Effector memory CD4-positive, alpha-beta T cell (primary cell): ENCODE measurements around the gene PRKACA.

Source experiments
- DNase-seq, 3 donors: peaks; one replicate each; pipeline ENCODE4 v3.0.0-alpha.2; 2020
- H3K27ac ChIP-seq: 2 replicates; pipeline ENCODE4 v1.7.0; 2013; ENCODE audit warnings: mild to moderate bottlenecking, low read length, moderate library complexity; ENCODE audit not compliant: insufficient read depth, poor library complexity, severe bottlenecking
- H3K27me3 ChIP-seq: replicated peaks from 2 replicates; pipeline ENCODE4 v1.7.0; 2013; ENCODE audit warnings: mild to moderate bottlenecking, low read length; ENCODE audit not compliant: insufficient read depth, control insufficient read depth, poor library complexity, severe bottlenecking
- H3K36me3 ChIP-seq: 2 replicates; pipeline ENCODE4 v1.7.0; 2013; ENCODE audit warnings: mild to moderate bottlenecking, low read length, moderate library complexity; ENCODE audit not compliant: control insufficient read depth, insufficient read depth
- H3K4me1 ChIP-seq: 2 replicates; pipeline ENCODE4 v1.7.0; 2013; ENCODE audit warnings: low read length, mild to moderate bottlenecking; ENCODE audit not compliant: control insufficient read depth, insufficient read depth, poor library complexity, severe bottlenecking
- H3K4me3 ChIP-seq: 2 replicates; pipeline ENCODE4 v1.7.0; 2013; ENCODE audit warnings: low read length, low read depth, mild to moderate bottlenecking; ENCODE audit not compliant: insufficient read depth, poor library complexity, severe bottlenecking
- H3K9me3 ChIP-seq: 2 replicates; pipeline ENCODE4 v1.7.0; 2013; ENCODE audit warnings: mild to moderate bottlenecking, low read length, moderate library complexity; ENCODE audit not compliant: control insufficient read depth

The PRKACA gene

DNA sequence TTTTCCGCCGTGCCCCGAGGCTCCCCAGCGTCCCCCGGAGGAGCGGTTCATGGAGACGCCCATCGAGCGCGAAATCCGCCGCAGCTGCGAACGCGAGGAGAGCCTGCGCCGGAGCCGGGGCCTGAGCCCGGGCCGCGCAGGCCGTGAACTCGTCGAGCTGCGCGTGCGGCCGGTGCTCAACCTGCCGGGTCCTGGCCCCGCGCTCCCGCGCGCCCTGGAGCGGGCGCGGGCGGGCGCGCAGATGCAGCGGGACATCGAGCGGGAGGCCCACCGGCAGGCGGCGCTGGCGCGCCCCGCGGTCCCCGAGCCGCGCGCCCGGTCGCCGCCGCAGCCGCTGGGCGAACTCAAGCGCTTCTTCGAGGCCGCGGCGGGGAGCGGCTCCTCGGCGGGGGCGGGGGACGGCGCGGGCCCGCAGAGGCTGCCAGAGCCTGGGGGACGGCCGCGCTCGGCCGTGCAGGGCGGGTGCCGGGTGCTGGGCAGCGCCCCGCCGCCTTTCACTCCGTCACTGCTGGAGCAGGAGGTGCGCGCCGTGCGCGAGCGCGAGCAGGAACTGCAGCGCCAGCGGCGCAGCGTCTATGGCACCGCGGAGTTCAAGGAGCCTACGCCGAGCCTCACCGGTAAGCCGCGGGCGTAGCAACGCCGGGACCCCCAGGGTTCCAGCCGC lies 44.2 kb downstream of the PRKACA start:
- H3K4me1 ChIP-seq, result peaks cover 30% of the 10 kb centered on the region
- H3K36me3 ChIP-seq, result no peaks in the 10 kb centered on the region
- peak; percentile 59 to 65 (median 63) for DNase-seq
- H3K27me3 ChIP-seq, result no peaks in the 10 kb centered on the region
- H3K27ac ChIP-seq, result peak overlapping the region; percentile 63
- H3K4me3 ChIP-seq, result peak overlapping the region; percentile 84
- no peaks in the 10 kb centered on the region for H3K9me3 ChIP-seq

- peak within 1 kb of the TSS; percentile 63 for H3K27ac ChIP-seq
- peaks cover 30% of the 10 kb centered on the region for H3K4me1 ChIP-seq
- no peaks in the 10 kb centered on the region for H3K27me3 ChIP-seq
- no peak for DNase-seq
- peak within 1 kb of the TSS; percentile 84 for H3K4me3 ChIP-seq
- H3K9me3 ChIP-seq, result no peaks in the 10 kb centered on the region
- no peaks in the 10 kb centered on the region for H3K36me3 ChIP-seq
Observed at GRCh38 chr19:14072535-14073260, 44.9 kb downstream of the PRKACA start, which contains the start of gene MISP3. MISP3 (plus strand) TSS chr19:14072786; CDS start chr19:14073310, 524 bp downstream.

DNA sequence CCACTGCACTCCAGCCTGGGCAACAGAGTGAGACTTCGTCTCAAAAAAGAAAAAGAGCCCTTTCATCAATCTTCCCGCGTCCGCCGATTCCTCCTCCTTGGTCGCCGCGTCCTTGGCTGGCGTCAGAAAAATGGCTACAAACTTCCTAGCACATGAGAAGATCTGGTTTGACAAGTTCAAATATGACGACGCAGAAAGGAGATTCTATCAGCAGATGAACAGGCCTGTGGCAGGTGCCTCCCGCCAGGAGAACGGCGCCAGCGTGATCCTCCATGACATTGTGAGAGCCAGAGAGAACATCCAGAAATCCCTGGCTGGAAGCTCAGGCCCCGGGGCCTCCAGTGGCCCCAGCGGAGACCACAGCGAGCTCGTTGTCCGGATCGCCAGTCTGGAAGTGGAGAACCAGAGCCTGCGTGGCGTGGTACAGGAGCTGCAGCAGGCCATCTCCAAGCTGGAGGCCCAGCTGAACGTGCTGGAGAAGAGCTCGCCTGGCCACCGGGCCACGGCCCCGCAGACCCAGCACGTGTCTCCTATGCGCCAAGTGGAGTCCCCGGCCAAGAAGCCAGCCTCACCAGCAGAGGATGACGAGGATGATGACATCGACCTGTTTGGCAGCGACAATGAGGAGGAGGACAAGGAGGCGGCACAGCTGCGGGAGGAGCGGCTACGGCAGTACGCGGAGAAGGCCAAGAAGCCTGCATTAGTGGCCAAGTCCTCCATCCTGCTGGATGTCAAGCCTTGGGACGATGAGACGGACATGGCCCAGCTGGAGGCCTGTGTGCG lies 47.1 kb downstream of the PRKACA start:
- no peak overlapping the region for H3K27ac ChIP-seq
- peaks cover 29% of the 10 kb centered on the region for H3K4me1 ChIP-seq
- no peak overlapping the region for H3K4me3 ChIP-seq
- H3K9me3 ChIP-seq, result no peaks in the 10 kb centered on the region
- no peak for DNase-seq
- no peaks in the 10 kb centered on the region for H3K36me3 ChIP-seq
- H3K27me3 ChIP-seq, result no peaks in the 10 kb centered on the region

- Histone ChIP-seq H3K4me1 (no peaks in the 10 kb centered on the region), H3K27me3 (no peaks in the 10 kb centered on the region), H3K4me3 (no peak overlapping the region), H3K27ac (no peak overlapping the region), H3K9me3 (no peaks in the 10 kb centered on the region), H3K36me3 (no peaks in the 10 kb centered on the region)
- DNase-seq, result no peak
Observed at GRCh38 chr19:14066134-14066533, 51.4 kb downstream of the PRKACA start.

DNA sequence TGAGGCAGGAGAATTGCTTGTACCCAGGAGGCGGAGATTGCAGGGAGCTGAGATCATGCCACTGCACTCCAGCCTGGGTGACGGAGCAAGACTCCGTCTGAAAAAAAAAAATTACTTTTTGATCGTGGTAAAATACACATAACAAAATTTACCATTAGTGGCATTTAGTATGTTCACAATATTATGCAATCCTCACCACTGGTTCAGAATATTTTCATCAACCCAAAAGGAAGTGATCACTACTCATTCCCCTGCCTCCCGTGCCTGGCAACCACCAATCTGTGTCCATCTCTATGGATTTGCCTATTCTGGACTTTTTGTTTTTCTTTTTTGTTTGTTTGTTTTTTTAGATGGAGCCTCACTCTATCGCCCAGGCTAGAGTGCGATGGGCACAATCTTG lies 54.5 kb downstream of the PRKACA start:
- DNase-seq, result no peak
- Histone ChIP-seq H3K27me3 (peaks cover 13% of the 10 kb centered on the region), H3K27ac (no peak overlapping the region), H3K36me3 (no peaks in the 10 kb centered on the region), H3K4me1 (peaks cover 10% of the 10 kb centered on the region), H3K4me3 (no peak overlapping the region), H3K9me3 (no peaks in the 10 kb centered on the region)

- Histone ChIP-seq H3K9me3 (no peaks in the 10 kb centered on the region), H3K27me3 (peaks cover 13% of the 10 kb centered on the region), H3K27ac (no peak overlapping the region), H3K36me3 (no peaks in the 10 kb centered on the region), H3K4me1 (peaks cover 15% of the 10 kb centered on the region), H3K4me3 (no peak overlapping the region)
- DNase-seq, result no peak
Observed at GRCh38 chr19:14062558-14062855, 55.1 kb downstream of the PRKACA start.

GRCh38 chr19:14061751-14062557 lies 55.6 kb downstream of the PRKACA start, which contains the start of gene PALM3:
PALM3 (minus strand) TSS chr19:14062076; CDS start chr19:14061980, 96 bp downstream.
- no peaks in the 10 kb centered on the region for H3K9me3 ChIP-seq
- peaks cover 13% of the 10 kb centered on the region for H3K27me3 ChIP-seq
- H3K4me1 ChIP-seq, result peaks cover 20% of the 10 kb centered on the region
- no peaks in the 10 kb centered on the region for H3K36me3 ChIP-seq
- no peak for DNase-seq
- no peak within 1 kb of the TSS for H3K27ac ChIP-seq
- no peak within 1 kb of the TSS for H3K4me3 ChIP-seq

DNA sequence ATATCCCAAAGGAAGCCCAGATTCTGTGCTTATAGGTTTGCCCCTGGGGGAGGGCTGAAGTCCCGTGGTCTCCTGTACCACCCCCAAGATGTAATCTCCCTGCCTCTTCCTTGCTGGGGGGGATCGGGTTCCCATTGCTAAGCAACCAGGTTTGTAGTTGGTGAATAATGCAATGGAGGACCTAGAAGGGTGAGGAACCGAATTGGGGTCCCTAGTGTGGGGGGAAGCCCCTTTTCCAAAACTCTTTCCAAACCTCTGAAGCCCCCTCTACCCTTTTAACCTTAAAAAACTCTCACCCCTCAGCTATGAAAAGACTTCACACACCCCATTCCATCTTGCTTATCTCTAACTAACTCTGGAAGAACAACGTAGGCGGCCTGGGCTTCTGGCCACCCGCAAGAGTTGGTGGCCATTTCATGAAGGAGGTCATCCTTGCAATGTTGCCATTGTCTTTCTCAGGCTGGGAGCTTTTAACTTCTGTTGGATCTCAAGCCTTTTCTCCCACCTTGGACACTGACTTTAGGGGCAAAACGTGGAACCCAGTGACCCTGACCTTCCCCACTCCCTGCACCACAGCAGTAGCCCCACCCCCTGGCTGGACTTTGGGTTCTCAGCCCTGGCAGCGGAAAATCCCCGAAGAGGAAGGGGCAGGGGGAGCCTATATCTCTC lies 56.3 kb downstream of the PRKACA start:
- H3K27me3 ChIP-seq, result peaks cover 13% of the 10 kb centered on the region
- DNase-seq, result no peak
- no peaks in the 10 kb centered on the region for H3K9me3 ChIP-seq
- no peaks in the 10 kb centered on the region for H3K36me3 ChIP-seq
- H3K27ac ChIP-seq, result no peak overlapping the region
- peaks cover 20% of the 10 kb centered on the region for H3K4me1 ChIP-seq
- H3K4me3 ChIP-seq, result no peak overlapping the region

DNA sequence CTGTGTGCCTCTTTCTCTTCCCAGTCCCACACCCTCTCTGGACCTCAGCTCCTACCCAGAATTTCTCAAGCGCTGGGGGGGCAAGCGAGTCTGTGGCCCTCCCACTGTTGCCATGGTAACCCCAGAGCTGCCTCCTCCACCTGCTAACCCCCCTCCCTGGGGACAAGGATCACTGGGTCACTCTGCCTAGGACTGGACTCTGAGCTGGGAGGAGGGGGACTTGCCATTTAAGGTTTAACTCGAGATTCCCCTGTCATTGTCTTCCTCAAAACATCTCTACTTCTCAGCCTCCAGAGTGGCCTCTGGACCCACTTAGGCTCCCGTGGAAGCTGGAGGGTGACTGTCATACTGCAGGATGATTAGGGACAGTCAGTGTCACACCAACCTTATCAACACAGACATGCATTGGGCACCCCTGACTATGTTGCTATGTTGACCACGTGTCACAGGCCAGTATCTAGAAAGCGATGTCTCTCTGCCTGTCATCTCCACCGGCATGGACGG lies 57.9 kb downstream of the PRKACA start:
- no peaks in the 10 kb centered on the region for H3K9me3 ChIP-seq
- DNase-seq, result no peak
- no peak overlapping the region for H3K27ac ChIP-seq
- no peaks in the 10 kb centered on the region for H3K36me3 ChIP-seq
- no peak overlapping the region for H3K4me3 ChIP-seq
- peaks cover 20% of the 10 kb centered on the region for H3K4me1 ChIP-seq
- H3K27me3 ChIP-seq, result peaks cover 13% of the 10 kb centered on the region
